Thymus (tissue), 11 donors: ENCODE results near the gene CD74. TPM values are rescaled to one million over a fixed set of nuclear protein-coding genes. Genes with fewer than 3 reads are reported as not detected.

Source experiments
- DNase-seq, 9 donors: peaks; one replicate each; pipeline ENCODE4 v3.0.0-alpha.2; 2013; ENCODE audit warnings: low spot score in 9 of 9, low read depth in 6 of 9, missing footprints in 1 of 9
- H3K27ac ChIP-seq, 2 donors: one replicate each; pipeline ENCODE4 v1.5.1; 2013; ENCODE audit warnings: control low read depth in 1 of 2, low read depth in 1 of 2, low read length in 1 of 2, mild to moderate bottlenecking in 1 of 2, moderate library complexity in 1 of 2
- H3K27me3 ChIP-seq, 2 donors: one replicate each; pipeline ENCODE4 v1.5.1; 2013; ENCODE audit warnings: low read length in 1 of 2; ENCODE audit not compliant: control insufficient read depth in 2 of 2, insufficient read depth in 1 of 2
- H3K36me3 ChIP-seq, 2 donors: one replicate each; pipeline ENCODE4 v1.5.1; 2013; ENCODE audit warnings: low read length in 1 of 2, mild to moderate bottlenecking in 1 of 2, moderate library complexity in 1 of 2; ENCODE audit not compliant: control insufficient read depth in 2 of 2, insufficient read depth in 2 of 2
- H3K4me1 ChIP-seq, 2 donors: one replicate each; pipeline ENCODE4 v1.5.1; 2013; ENCODE audit warnings: low read length in 2 of 2; ENCODE audit not compliant: control insufficient read depth in 2 of 2, insufficient read depth in 2 of 2
- H3K4me3 ChIP-seq, 2 donors: one replicate each; pipeline ENCODE4 v1.5.1; 2013; ENCODE audit warnings: low read length in 2 of 2, control low read depth in 1 of 2, mild to moderate bottlenecking in 1 of 2
- H3K9me3 ChIP-seq, 2 donors: one replicate each; pipeline ENCODE4 v1.5.1; 2013; ENCODE audit warnings: low read length in 1 of 2, mild to moderate bottlenecking in 1 of 2; ENCODE audit not compliant: control insufficient read depth in 2 of 2, insufficient read depth in 1 of 2
- WGBS: extraction: QIAGEN DNeasy Blood & Tissue Kit; methylation state at CpG from one replicate; pipeline ENCODE4 v1.1.7; 2013; 5-methylcytosine and 5-hydroxymethylcytosine counted together
- polyA plus RNA-seq: library from polyadenylated mRNA; stranded (reverse); fragments of 200-250 nt; gene quantifications from one replicate; pipeline ENCODE4 v1.2.3, GENCODE V29; 2013
- total RNA-seq: library from RNA; stranded (reverse); fragments of 120-200 nt; gene quantifications from one replicate; pipeline ENCODE4 v1.2.4, GENCODE V29; 2013
- donor health status: healthy.

CD74 gene
- total and polyA plus RNA-seq, 2 donors = 1,741 to 2,730 TPM

DNA sequence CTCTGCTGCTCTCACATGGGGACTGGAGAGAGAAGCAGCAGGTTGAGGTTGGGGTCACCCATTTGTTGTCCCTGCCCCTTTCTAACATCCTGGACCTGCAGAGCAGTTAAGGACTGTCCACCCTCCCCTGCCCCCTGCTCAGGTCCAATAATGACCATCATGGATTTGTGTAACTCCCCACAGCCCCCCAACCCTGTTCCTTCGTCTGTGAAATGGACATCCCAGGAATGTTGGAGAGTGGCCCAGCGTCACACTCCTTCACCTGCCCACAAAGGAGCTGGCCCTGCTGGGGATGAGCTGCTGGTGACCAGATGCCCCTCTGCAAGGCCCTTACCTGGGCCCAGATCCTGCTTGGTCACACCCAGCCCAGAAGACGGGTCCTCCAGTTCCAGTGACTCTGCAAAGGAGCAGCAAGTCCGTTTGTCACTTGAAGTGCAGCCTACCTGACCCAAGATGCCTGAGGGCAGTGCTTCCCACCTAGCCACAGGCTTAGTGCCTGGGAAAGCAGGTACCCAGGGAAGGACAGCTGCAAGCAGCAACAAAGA lies 10.4 kb downstream of the CD74 start:
- 94% methylated on average over 4 of the region's 4 CpGs for WGBS
- peaks cover 81 to 87% of the 10 kb centered on the region in 2 donors for H3K36me3 ChIP-seq
- H3K27me3 ChIP-seq = no peaks in the 10 kb centered on the region
- H3K4me3 ChIP-seq = no peak overlapping the region
- no peak for DNase-seq
- H3K27ac ChIP-seq = no peak overlapping the region
- no peaks in the 10 kb centered on the region for H3K9me3 ChIP-seq
- H3K4me1 ChIP-seq = no peaks in the 10 kb centered on the region

GRCh38 chr5:150401376-150402228 lies 11.1 kb downstream of the CD74 start:
- Histone ChIP-seq H3K9me3 (no peaks in the 10 kb centered on the region), H3K27me3 (no peaks in the 10 kb centered on the region), H3K36me3 (peaks cover 83 to 85% of the 10 kb centered on the region in 2 donors), H3K4me3 (no peak overlapping the region), H3K27ac (no peak overlapping the region), H3K4me1 (no peaks in the 10 kb centered on the region)
- DNase-seq = no peak
- WGBS = 96% methylated on average over 11 of the region's 11 CpGs

- no peaks in the 10 kb centered on the region for H3K27me3 ChIP-seq
- WGBS = 66% methylated on average over 3 of the region's 3 CpGs
- peaks cover 84% of the 10 kb centered on the region in 2 donors for H3K36me3 ChIP-seq
- H3K4me1 ChIP-seq = no peaks in the 10 kb centered on the region
- H3K27ac ChIP-seq = no peak overlapping the region
- no peak overlapping the region for H3K4me3 ChIP-seq
- H3K9me3 ChIP-seq = no peaks in the 10 kb centered on the region
- no peak for DNase-seq
Observed at GRCh38 chr5:150401076-150401375, 11.7 kb downstream of the CD74 start.

DNA sequence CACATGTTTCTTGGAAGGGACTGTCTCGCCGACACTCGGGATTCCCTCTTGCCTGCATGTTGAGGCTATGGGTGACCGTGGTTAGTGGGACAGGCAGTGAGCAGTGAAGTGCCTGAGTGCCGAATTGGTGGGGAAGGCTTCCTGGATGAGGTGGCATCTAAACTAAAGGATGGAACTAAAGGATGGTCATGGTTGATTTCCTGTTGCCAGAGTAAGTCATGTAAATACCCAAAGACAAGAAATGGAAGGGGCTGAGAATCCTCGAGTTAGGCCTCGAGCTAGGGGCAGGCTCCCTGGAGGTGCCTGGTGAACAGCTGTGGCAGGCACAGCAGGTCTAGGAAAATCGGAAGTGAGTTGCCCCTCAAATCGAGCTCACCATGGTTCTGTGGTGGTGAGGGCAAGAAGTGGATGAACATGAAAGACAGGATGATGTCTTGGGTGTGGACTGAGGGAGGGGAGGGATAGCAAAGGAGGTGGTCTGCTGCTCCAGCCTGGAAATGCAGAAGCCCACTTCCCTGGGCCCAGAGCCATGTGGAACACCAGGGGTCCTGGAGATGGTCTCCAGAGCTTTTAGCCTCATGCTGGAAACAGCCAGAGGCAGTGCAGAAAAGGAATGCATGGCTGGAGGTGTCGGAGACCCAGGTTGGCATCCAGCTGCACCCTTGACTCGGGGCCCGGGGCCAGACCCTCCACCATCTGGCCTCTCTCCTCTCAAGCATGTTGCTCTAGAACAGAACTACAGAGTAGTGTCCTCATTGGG lies 12.2 kb downstream of the CD74 start:
- H3K27ac ChIP-seq = no peak overlapping the region
- peaks cover 85 to 86% of the 10 kb centered on the region in 2 donors for H3K36me3 ChIP-seq
- no peak overlapping the region for H3K4me3 ChIP-seq
- no peak for DNase-seq
- 96% methylated on average over 12 of the region's 12 CpGs for WGBS
- no peaks in the 10 kb centered on the region for H3K27me3 ChIP-seq
- no peaks in the 10 kb centered on the region for H3K4me1 ChIP-seq
- H3K9me3 ChIP-seq = no peaks in the 10 kb centered on the region

- Histone ChIP-seq H3K27me3 (no peaks in the 10 kb centered on the region), H3K36me3 (peaks cover 83 to 85% of the 10 kb centered on the region in 2 donors), H3K9me3 (no peaks in the 10 kb centered on the region), H3K27ac (no peak overlapping the region), H3K4me3 (no peak overlapping the region), H3K4me1 (no peaks in the 10 kb centered on the region)
- 97% methylated on average over 11 of the region's 11 CpGs for WGBS
- no peak for DNase-seq
Observed at GRCh38 chr5:150399524-150400211, 13.0 kb downstream of the CD74 start.

- Histone ChIP-seq H3K36me3 (peaks cover 83 to 87% of the 10 kb centered on the region in 2 donors), H3K4me3 (no peak overlapping the region), H3K27ac (no peak overlapping the region), H3K9me3 (no peaks in the 10 kb centered on the region), H3K27me3 (no peaks in the 10 kb centered on the region), H3K4me1 (no peaks in the 10 kb centered on the region)
- WGBS = 84% methylated on average over 12 of the region's 12 CpGs
- no peak for DNase-seq
Observed at GRCh38 chr5:150398722-150399523, 13.8 kb downstream of the CD74 start.

- 92% methylated on average over 13 of the region's 13 CpGs for WGBS
- Histone ChIP-seq H3K9me3 (no peaks in the 10 kb centered on the region), H3K27ac (no peak overlapping the region), H3K4me1 (no peaks in the 10 kb centered on the region), H3K36me3 (peaks cover 86 to 93% of the 10 kb centered on the region in 2 donors), H3K27me3 (no peaks in the 10 kb centered on the region), H3K4me3 (no peak overlapping the region)
- DNase-seq = no peak
Observed at GRCh38 chr5:150397782-150398721, 14.7 kb downstream of the CD74 start.
